GM19463 (cell line): ENCODE data around the gene CLDN2.
"Not testable (repeated sequence)": the region's sequence is repeated elsewhere in the genome, so short reads cannot be mapped to it uniquely, and the experiment has no call there.

ENCODE experiments used
- ATAC-seq: cut with Tn5 transposase; IDR thresholded peaks from one replicate; pipeline ENCODE4 v1.9.1; 2021; ENCODE audit warnings: mild to moderate bottlenecking, moderate library complexity; ENCODE audit not compliant: unreplicated experiment

The CLDN2 gene

DNA sequence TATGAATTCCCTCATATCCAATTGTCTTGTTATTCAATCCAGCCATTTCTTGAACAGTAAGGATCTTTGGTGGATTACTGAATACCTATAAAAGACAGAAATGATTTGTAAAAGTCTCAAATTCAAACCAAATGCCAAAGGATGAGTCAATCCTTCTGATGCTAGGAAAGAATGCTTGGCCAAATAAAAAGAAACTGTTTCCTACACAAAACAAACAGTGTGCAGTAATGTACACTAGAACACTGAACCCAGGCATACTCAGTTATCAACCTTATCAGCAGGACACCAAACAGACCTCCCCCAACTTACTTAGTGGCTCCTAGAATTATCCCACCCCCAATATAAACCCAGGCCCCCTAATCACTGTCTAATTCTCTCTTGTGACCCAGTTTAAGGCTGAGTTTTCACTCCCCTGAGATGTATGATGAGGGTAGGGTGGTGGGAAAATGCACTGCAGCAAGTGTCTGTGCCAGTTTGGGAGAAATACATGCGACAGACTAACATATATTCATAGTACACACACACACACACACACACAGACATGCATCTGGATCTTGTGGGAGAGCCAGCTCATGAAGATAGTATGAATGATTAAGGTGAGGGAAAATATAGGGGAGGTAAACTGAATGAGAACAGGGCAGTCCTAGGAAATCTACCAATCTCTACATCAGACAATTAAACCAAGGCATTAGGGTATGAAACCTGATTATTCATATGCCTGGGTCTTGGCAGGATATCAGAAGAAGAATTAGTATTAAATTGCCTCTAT lies 35.0 kb downstream of the CLDN2 start:
- ATAC-seq = no peak

DNA sequence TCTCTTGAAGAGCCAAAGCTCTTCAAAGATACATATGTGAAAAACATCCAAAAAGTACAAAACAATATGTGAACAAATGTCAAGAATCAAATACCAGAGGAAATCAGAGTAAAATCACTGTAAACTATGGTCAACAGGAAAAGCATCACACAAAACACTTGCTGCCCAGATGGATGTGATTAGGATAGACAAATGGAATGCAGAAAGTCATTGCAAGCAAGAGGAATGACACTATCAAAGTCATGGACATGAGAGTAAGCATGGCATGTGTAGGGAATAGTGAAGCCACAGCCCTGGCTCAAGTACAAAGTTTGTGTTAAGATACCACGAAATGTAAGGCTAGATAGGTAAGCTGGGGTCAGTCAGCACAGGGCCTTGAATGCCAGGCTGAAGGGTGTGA lies 37.7 kb downstream of the CLDN2 start:
- no peak for ATAC-seq

DNA sequence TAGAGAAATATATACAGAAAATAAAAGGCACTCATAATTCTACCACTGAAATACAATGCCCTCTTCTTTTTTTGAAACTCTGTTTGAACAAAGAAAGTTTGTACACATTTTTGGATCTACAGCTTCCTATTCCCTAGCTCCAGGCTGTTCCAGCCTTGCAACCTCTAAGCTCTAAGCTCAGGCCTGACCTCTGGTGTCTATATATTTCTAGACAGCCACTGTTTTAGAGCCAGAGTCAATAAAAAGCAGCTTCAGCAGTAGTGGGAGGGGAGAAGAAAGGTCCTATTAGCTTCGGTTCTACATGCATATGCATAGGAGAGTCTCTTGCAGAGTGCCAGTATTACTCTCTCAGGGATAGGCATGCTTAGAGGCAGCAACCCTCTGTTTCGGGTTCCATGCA lies 39.7 kb downstream of the CLDN2 start:
- ATAC-seq = no peak

DNA sequence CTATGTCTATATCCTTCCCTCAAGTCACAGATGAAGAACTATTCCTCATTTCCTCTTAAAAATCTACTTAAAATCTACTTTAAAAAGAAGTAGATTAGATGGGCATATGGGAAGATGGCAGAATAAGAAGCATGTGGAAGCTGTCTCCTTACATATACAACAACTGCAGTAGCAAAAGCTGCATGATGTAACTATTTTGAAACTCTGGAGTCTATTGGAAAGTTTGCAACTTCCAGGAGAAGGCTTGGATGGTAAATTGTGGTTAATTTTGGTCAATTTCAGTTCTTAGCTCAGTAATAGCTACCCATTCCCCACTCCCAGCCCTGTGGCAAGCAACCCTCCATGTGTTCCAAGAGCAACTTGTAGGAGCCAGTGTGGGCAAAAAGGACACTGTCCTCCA lies 42.9 kb downstream of the CLDN2 start:
- no peak for ATAC-seq

DNA sequence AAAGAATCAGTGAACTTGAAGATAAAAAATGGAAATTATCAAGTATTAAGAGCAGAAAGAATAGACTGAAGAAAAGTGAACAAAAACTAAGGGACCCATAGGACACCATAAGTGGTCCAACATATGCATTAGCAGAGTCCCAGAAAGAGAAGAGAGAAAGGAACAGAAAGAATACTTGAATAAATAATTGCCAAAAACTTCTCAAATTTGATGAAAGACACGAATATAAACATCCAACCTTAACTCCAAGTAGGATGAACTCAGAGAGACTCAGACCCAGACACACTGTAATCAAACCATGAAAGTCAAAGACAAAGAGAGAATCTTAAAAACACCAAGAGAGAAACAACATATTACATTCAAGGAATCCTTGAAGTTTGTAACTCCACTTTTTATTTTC lies 44.1 kb downstream of the CLDN2 start:
- ATAC-seq = no peak

DNA sequence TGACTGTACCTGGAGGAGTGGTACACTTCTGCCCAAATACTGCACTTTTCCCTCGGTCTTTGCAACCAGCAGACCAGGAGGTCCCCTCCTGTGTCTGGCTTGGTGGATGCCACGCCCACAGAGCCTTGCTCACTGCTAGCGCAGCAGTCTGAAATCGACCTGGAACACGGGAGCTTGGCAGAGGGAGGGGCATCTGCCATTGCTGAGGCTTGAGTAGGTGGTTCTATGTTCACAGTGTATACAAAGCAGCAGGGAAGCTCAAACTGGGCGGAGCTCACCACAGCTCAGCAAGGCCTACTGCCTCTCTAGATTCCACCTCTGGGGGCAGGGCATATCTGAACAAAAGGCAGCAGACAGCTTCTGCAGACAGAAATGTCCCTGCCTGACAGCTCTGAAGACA lies 46.3 kb downstream of the CLDN2 start:
- ATAC-seq = not testable (repeated sequence)

DNA sequence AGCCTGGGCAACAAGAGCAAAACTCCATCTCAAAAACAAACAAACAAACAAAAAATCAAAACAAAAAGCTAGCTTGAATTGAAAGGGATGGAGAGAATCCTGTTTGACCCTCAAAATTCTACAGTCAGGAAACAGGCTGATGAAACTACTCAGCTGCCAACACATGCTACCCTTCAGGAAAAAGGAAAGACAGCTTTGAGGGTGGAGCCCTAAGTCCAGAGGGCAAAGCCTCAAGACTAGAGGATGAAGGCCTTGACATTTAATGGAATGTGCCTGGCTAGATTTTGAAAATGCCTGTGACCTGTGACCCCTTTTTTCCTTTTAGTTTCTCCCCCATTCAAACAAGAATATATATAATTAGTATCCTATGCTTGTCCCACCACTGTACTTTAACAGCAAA lies 52.7 kb downstream of the CLDN2 start:
- no peak for ATAC-seq

DNA sequence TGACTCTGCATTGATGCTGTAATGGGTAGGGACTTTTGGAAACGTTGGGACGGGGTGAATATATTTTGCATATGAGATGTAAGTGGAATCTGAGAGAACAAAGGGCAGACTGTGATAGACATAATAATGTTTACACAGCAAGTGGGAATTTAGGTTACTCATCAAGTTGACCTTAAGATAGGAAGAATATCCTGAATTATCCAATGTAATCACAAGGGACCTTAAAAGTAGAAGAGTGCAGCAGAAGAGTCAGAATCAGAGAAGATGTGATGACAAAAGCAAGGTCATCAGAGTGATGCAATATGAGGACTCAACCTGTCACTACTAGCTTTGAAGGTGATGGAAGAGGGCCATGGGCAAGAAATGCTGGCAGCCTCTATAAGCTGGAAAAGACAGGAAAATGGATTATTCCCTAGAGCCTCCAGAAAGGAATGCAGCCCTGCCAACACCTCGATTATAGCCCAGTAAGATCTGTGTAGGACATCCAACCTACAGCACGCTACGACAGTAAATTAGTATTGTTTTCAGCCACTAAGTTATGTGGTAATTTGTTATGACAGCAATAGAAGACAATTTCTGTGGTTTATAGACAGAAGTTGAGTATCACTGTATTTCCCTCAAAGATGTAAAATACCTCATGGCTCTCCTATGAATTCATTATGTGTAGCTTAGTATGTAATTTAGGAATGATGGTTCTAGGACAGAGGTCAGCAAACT lies 53.4 kb downstream of the CLDN2 start:
- no peak for ATAC-seq

DNA sequence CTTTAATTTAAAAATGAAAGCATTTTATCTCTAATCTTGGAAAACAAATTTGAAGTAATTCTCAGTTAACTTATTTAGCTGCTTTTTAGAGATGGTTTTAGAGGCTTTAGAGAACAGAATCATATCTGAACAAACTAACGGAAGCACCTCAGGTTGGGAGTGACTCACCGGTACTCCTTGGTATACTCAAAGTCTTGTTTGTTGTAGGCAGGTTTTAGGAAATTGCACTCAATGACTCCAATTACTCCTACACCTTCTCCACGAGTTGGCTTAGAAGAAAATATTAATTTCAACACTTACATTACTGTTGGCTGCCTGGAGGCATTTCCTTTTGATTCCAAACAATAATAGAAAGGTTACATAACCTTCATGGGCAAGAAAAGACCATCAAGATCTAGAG lies 56.2 kb downstream of the CLDN2 start:
- ATAC-seq = no peak
